Loucy (cell line): ENCODE measurements around the gene ANKRD63.

Source experiments
- CTCF ChIP-seq: fragments of 200-600 bp; sonication (generic); conservative IDR thresholded peaks from 2 replicates; pipeline ENCODE4 v1.5.1; 2014; ENCODE audit warnings: mild to moderate bottlenecking, antibody characterized with exemption, low read length
- EZH2phosphoT487 ChIP-seq: fragments of 200-600 bp; IDR thresholded peaks from 2 replicates; pipeline ENCODE4 v1.6.1; 2018; ENCODE audit warnings: antibody characterized with exemption, mild to moderate bottlenecking, moderate library complexity, borderline replicate concordance

GRCh38 chr15:40286061-40286532 is 3.2 kb upstream of the ANKRD63 start:
- no peak for TF ChIP-seq CTCF
- no peak for TF ChIP-seq EZH2phosphoT487
